Measurements from ENCODE around the gene PNPLA1.
"Not testable (repeated sequence)": the region's sequence is repeated elsewhere in the genome, so short reads cannot be mapped to it uniquely, and the experiment has no call there.

Gene PNPLA1

DNA sequence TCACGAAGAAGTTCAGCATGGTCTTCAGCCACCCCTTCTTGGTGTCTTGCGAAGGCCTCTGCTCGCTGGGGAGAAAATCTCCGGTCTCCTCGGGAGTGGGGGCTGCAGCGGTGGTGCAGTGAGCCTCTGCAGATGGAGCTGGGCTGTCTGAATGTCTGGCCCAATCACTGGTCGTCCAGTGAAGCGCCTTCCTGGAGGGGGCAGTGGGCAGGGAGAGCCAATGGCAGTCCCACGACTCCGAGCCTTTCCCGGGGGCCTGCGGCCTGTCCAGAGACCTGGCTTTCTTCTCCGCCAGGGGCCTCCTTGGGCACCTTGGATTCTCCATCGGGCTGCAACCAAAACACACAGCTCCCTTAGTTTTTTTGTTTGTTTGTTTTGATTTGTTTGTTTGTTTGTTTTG is 60.5 kb downstream of the PNPLA1 start:
- Histone ChIP-seq H3K36me3 (ENCODE audit: insufficient read depth, low read length) (no peaks in the 10 kb centered on the region), H3K9me3 (ENCODE audit: insufficient read depth, low read depth, low read length) (no peaks in the 10 kb centered on the region), H3K27ac (ENCODE audit: low read depth, low read length) (no peak overlapping the region), H3K27me3 (ENCODE audit: insufficient read depth, low read length) (no peaks in the 10 kb centered on the region), H3K9ac (ENCODE audit: low read depth, low read length) (no peak overlapping the region), H3K4me1 (ENCODE audit: insufficient read depth, low read length) (peaks cover 16% of the 10 kb centered on the region), H3K4me3 (ENCODE audit: low read length) (no peak overlapping the region)
- 87% methylated on average over 14 of the region's 14 CpGs for WGBS

DNA sequence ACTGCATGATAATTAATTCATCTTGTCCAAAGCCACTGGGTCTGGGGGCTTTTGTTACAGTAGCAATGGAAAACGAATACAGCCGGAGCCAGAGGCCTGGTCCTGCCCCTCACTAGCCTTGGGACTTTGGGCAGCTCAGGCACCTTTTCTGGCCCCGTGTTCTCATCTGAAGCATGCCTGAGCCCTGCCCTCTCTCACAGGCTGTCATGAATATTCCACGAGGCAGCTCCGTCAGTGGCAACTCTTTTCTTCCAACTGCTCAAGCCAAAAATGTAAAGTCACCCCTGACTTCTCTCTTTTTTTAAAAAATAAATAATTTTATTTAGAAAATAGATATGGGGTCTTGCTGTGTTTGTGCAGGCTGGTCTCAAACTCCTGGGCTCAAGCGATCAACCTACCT is 61.5 kb downstream of the PNPLA1 start:
- H3K9ac ChIP-seq (ENCODE audit: low read depth, low read length), result no peak overlapping the region
- WGBS, result 91% methylated on average over 6 of the region's 6 CpGs

DNA sequence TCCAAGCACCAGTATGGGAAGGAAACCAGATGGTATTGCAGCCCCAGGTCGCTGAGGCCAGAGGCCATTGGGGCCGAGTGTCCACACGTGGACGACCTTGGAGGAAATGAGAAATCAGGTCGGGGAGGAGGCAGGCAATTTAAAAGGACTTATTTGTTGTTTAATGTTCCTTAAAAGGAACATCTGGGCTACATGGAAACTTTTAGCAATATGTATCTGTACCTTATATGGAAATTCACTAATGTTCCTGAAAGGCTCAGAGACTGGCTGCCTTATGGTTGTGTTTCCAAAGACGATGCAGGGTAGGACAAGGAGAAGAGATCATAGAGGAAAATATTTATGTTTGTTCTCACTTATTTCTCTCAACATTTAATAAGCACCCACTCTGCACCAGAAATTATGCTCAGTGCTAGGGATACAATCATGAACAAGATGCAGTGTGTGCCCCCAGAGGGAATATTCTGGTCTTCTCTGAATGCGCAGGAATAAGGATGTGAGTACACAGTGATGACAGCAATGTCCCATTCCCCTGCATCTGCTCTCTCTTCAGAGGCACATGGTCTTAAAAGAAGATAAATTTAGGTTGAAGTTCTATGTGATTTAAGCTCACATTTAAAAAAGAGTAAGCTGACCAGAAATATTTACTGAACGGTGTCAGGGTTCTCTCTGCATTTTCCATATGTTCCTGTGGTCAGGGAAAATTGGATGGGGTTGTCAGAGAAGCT is 63.5 kb downstream of the PNPLA1 start:
- Histone ChIP-seq H3K27ac (ENCODE audit: low read depth, low read length) (no peak overlapping the region), H3K4me3 (ENCODE audit: low read length) (no peak overlapping the region), H3K36me3 (ENCODE audit: insufficient read depth, low read length) (no peaks in the 10 kb centered on the region), H3K27me3 (ENCODE audit: insufficient read depth, low read length) (no peaks in the 10 kb centered on the region), H3K9me3 (ENCODE audit: insufficient read depth, low read depth, low read length) (no peaks in the 10 kb centered on the region), H3K4me1 (ENCODE audit: insufficient read depth, low read length) (peaks cover 4% of the 10 kb centered on the region; the same call in 1 of the 2 replicates), H3K9ac (ENCODE audit: low read depth, low read length) (no peak overlapping the region)
- 92% methylated on average over 7 of the region's 8 CpGs for WGBS

More for the DNA sequence above, 61.5 kb downstream of the PNPLA1 start:
- Histone ChIP-seq H3K9me3 (ENCODE audit: insufficient read depth, low read depth, low read length) (no peaks in the 10 kb centered on the region), H3K4me1 (ENCODE audit: insufficient read depth, low read length) (peaks cover 16% of the 10 kb centered on the region), H3K27me3 (ENCODE audit: insufficient read depth, low read length) (no peaks in the 10 kb centered on the region), H3K27ac (ENCODE audit: low read depth, low read length) (no peak overlapping the region), H3K4me3 (ENCODE audit: low read length) (no peak overlapping the region), H3K36me3 (ENCODE audit: insufficient read depth, low read length) (no peaks in the 10 kb centered on the region)

DNA sequence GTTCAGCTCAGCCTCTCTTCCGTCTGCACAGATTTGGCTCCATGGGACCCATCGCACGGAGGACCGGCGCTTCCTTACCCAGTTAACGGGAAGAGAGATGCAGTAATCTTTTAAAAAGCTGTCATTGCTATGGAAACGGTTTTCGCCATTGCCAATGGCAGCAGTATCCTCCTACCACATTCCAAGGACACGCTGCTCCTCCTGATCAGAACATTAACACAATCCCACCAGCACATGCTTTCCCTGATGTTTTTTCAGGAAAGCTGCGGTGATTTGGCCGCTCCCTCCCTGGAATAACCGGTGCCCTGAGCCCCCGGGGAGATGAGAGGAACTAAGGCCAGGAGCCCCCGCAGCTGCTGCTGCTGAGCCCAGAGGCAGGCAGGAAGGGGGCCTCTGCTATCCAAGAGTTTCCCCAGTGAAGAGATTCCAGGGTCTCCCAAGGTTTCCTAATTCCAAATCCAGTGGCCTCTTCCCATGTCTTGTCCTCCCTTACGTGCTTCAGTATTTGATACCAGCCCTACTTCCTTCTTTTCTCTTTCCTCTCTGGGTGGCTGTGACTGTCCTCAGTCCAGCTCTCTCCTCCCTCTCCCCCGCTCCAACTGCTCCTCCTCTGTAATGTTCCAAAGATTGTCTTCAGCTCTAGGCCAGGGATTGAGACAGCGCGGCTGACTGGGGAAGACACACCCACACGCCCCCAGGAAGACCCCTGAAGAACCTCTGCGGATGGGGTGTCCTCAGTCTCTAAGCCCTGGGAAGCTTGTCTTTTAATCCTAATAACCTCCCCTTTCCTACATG is 64.3 kb downstream of the PNPLA1 start:
- Histone ChIP-seq H3K27ac (ENCODE audit: low read depth, low read length) (no peak overlapping the region), H3K36me3 (ENCODE audit: insufficient read depth, low read length) (no peaks in the 10 kb centered on the region), H3K4me3 (ENCODE audit: low read length) (no peak overlapping the region), H3K9me3 (ENCODE audit: insufficient read depth, low read depth, low read length) (no peaks in the 10 kb centered on the region), H3K9ac (ENCODE audit: low read depth, low read length) (no peak overlapping the region), H3K27me3 (ENCODE audit: insufficient read depth, low read length) (no peaks in the 10 kb centered on the region), H3K4me1 (ENCODE audit: insufficient read depth, low read length) (peaks cover 4% of the 10 kb centered on the region; the same call in 1 of the 2 replicates)
- 54% methylated on average over 20 of the region's 20 CpGs for WGBS

DNA sequence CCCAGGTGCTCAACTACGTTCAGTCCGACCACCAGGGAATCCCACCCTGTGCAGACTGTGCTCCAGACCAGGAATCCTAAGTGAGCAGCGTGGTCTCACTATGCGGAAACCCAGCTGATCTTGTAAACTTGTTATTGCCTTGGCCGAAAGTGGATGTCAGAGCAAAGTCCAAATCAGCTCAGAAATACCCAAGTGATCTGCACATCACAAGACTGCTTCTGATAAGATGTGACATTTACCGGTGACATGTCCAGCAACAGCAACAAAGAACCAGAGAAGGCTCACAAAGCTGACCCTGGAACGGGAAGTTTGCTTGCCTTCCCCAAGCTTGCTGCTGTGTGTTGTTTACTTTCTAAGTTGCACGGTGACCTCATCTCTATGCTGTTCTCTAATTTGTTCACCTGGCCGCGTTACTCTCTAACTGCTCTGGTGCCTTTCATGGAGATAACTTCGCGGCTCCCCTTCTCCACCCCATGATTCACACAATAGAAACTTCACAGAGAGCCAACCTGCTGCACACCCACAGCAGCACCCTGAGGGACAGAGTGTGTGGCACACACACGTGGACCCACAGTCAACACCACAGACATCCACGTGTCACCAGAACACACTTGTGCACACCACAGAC is 65.1 kb downstream of the PNPLA1 start:
- no peaks in the 10 kb centered on the region for H3K9me3 ChIP-seq (ENCODE audit: insufficient read depth, low read depth, low read length)
- no peak overlapping the region for H3K27ac ChIP-seq (ENCODE audit: low read depth, low read length)
- no peak overlapping the region for H3K4me3 ChIP-seq (ENCODE audit: low read length)
- 86% methylated on average over 14 of the region's 14 CpGs for WGBS
- no peak overlapping the region for H3K9ac ChIP-seq (ENCODE audit: low read depth, low read length)
- peaks cover 7% of the 10 kb centered on the region; the same call in 1 of the 2 replicates for H3K27me3 ChIP-seq (ENCODE audit: insufficient read depth, low read length)
- H3K4me1 ChIP-seq (ENCODE audit: insufficient read depth, low read length), result peaks cover 3% of the 10 kb centered on the region; the same call in 1 of the 2 replicates
- H3K36me3 ChIP-seq (ENCODE audit: insufficient read depth, low read length), result no peaks in the 10 kb centered on the region

DNA sequence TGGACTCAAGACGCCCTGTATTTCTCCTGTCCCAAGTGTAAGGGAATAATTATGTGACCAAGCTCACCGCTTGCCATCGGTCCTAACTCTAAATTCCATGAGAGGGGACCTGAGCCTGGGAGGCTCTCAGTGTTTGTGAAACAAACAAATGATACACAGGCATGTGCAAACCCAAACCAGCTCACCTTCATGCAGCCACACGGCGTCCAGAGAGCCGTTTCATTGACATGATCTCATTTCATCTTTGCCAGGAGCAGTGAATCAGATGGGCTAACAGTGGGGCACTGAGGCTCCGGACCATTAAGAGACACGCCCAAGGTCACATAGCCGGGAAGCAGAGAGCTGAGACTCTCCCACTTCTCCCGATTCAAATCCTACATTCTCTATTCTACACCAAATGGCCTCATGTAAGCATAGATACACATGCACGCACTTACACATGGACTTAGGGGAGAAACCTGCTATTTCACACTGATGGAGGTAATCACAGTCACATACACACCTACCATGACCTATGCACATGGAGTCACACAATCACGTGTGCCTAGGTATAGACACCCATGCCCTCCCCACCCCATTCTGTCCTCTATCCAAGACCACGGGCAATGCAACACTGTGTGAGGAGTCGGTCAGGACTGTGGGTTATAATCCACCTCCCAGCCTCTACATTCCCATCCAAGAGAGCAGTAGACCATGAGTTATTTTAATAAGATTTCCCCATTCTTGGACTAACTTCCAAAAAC is 65.8 kb downstream of the PNPLA1 start:
- H3K4me1 ChIP-seq (ENCODE audit: insufficient read depth, low read length), result no peaks in the 10 kb centered on the region; the same call in 1 of the 2 replicates
- H3K27ac ChIP-seq (ENCODE audit: low read depth, low read length), result no peak overlapping the region
- H3K27me3 ChIP-seq (ENCODE audit: insufficient read depth, low read length), result peaks cover 14% of the 10 kb centered on the region
- no peaks in the 10 kb centered on the region for H3K36me3 ChIP-seq (ENCODE audit: insufficient read depth, low read length)
- 94% methylated on average over 14 of the region's 14 CpGs for WGBS
- no peak overlapping the region for H3K9ac ChIP-seq (ENCODE audit: low read depth, low read length)
- no peak overlapping the region for H3K4me3 ChIP-seq (ENCODE audit: low read length)
- H3K9me3 ChIP-seq (ENCODE audit: insufficient read depth, low read depth, low read length), result no peaks in the 10 kb centered on the region

DNA sequence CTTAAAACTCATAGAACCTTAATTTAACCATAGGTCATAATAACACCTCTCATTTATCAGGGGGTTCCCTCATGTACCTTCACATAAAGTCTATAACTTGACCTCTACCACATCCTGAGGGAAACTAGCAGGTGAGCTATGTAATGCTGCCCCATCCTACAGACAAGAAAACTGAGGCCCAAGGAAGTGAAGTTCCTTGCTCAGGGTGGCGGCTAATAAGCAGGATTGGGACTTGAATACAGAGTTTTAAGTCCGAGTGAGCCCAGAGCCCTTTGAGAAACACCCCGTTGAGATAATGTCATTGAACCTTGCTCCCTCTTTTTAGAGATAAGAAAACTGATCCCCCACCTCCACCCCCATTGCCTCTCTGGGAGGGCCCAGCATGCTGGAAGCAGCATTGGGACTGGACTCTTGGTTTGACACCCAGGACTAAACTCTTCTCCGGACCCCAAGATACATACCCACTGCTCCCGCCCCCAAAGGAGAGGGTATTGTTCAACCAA is 66.4 kb downstream of the PNPLA1 start:
- 96% methylated on average over 5 of the region's 5 CpGs for WGBS
- H3K4me1 ChIP-seq (ENCODE audit: insufficient read depth, low read length), result no peaks in the 10 kb centered on the region; the same call in 1 of the 2 replicates
- no peak overlapping the region for H3K27ac ChIP-seq (ENCODE audit: low read depth, low read length)
- H3K36me3 ChIP-seq (ENCODE audit: insufficient read depth, low read length), result no peaks in the 10 kb centered on the region
- no peaks in the 10 kb centered on the region for H3K9me3 ChIP-seq (ENCODE audit: insufficient read depth, low read depth, low read length)
- no peak overlapping the region for H3K9ac ChIP-seq (ENCODE audit: low read depth, low read length)
- H3K4me3 ChIP-seq (ENCODE audit: low read length), result no peak overlapping the region
- H3K27me3 ChIP-seq (ENCODE audit: insufficient read depth, low read length), result peaks cover 16% of the 10 kb centered on the region

DNA sequence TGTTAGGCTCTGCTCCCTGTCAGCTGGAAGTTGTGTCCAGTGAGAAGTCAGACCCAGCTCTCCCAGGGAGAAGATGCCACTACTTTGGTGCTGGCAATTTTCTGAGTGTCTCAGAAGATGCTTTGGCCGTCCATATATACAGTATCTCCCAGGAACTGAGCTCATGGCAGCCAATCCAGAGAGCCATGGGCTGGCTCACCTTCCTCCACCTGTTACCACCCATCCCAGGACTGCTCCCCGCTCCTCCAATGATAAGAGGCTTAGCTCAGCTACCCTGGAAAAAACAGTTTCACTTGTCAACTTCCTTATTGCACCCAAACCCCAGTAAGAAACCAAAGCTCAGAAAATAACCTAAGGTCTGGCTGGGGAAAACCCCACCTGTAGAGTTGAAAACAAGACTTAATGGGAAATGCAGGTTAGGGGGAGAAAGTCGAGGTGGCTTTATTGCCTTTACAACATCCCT is 67.0 kb downstream of the PNPLA1 start, which contains the start of gene BNIP5:
TSS of gene BNIP5 (minus strand) at position 110 of the 463 bp plus-strand sequence. CDS start 6,198 bp downstream, outside the sequence.
- Histone ChIP-seq H3K4me1 (ENCODE audit: insufficient read depth, low read length) (no peaks in the 10 kb centered on the region; the same call in 1 of the 2 replicates), H3K27me3 (ENCODE audit: insufficient read depth, low read length) (peaks cover 16% of the 10 kb centered on the region), H3K4me3 (ENCODE audit: low read length) (no peak within 1 kb of the TSS), H3K36me3 (ENCODE audit: insufficient read depth, low read length) (no peaks in the 10 kb centered on the region), H3K9ac (ENCODE audit: low read depth, low read length) (no peak within 1 kb of the TSS), H3K9me3 (ENCODE audit: insufficient read depth, low read depth, low read length) (no peaks in the 10 kb centered on the region), H3K27ac (ENCODE audit: low read depth, low read length) (no peak within 1 kb of the TSS)
- 88% methylated on average over 3 of the region's 3 CpGs for WGBS

DNA sequence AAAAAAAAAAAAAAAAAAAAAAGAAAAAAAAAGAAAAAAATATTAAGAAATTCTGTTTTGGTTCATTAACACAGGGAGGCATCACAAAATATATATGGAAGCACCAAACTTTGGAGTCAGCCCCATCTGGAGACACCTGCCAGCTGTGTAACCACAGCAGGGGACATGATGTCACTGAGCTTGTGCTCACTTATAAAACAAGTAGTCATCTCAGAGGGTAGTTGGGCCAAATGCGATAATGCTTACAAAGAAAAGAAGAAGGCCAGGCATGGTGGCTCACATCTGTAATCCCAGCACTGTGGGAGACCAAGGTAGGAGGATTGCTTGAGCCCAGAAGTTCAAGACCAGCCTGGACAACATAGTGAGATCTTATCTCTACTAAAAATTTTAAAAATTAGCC is 68.0 kb downstream of the PNPLA1 start:
- H3K36me3 ChIP-seq (ENCODE audit: insufficient read depth, low read length), result no peaks in the 10 kb centered on the region
- H3K9me3 ChIP-seq (ENCODE audit: insufficient read depth, low read depth, low read length), result no peaks in the 10 kb centered on the region
- H3K9ac ChIP-seq (ENCODE audit: low read depth, low read length), result no peak overlapping the region
- peaks cover 16% of the 10 kb centered on the region for H3K27me3 ChIP-seq (ENCODE audit: insufficient read depth, low read length)
- H3K27ac ChIP-seq (ENCODE audit: low read depth, low read length), result no peak overlapping the region
- H3K4me1 ChIP-seq (ENCODE audit: insufficient read depth, low read length), result no peaks in the 10 kb centered on the region; the same call in 1 of the 2 replicates
- WGBS, result 100% methylated on average over 1 of the region's 1 CpG
- H3K4me3 ChIP-seq (ENCODE audit: low read length), result no peak overlapping the region

DNA sequence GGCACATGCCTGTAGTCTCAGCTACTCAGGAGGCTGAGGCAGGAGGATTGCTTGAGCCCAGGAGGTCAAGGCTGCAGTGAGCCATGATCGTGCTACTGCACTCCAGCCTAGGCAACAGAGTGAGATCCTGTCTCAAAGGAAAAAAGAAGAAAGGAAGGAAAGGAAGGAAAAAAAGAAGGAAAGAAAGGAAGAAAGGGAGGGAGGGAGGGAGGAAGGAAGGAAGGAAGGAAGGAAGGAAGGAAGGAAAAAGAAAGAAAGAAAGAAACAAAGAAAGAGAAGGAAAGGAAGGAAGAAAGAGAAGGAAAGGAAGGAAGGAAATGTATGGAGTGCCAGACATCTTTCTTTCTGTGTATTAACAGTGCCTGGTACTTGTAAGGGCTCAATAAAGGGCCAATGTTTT is 68.4 kb downstream of the PNPLA1 start:
- not testable (repeated sequence) for H3K4me1 ChIP-seq (ENCODE audit: insufficient read depth, low read length); H3K36me3 ChIP-seq (ENCODE audit: insufficient read depth, low read length); H3K9me3 ChIP-seq (ENCODE audit: insufficient read depth, low read depth, low read length); H3K9ac ChIP-seq (ENCODE audit: low read depth, low read length); H3K4me3 ChIP-seq (ENCODE audit: low read length); H3K27ac ChIP-seq (ENCODE audit: low read depth, low read length)
- WGBS, result 50% methylated on average over 1 of the region's 1 CpG
- H3K27me3 ChIP-seq (ENCODE audit: insufficient read depth, low read length), result peaks cover 16% of the 10 kb centered on the region
